Esophagus squamous epithelium (tissue), 5 donors: ENCODE data around the gene AQP6. TPM values are rescaled to one million over a fixed set of nuclear protein-coding genes. Genes with fewer than 3 reads are reported as not detected.

Experiments
- DNase-seq: peaks from one replicate; lab custom pipeline; 2025; lab: John Stamatoyannopoulos, UW
- H3K27ac ChIP-seq, 4 donors: fragments of 200-600 bp; sonication (generic); one replicate each; pipeline ENCODE4 v1.5.1; 2016 to 2019; ENCODE audit warnings: mild to moderate bottlenecking in 1 of 4
- H3K27me3 ChIP-seq, 4 donors: fragments of 200-600 bp; sonication (generic); 1 replicate in 3 of 4; 2 replicates in 1 of 4; pipeline versions ENCODE4 v1.5.1 to v1.6.0; 2017 to 2021; ENCODE audit warnings: antibody characterized with exemption in 1 of 4
- H3K36me3 ChIP-seq, 3 donors: fragments of 200-600 bp; sonication (generic); one replicate each; pipeline ENCODE4 v1.5.1; 2016 to 2019
- H3K4me1 ChIP-seq, 3 donors: fragments of 200-600 bp; sonication (generic); one replicate each; pipeline ENCODE4 v1.5.1; 2017 to 2019
- H3K4me3 ChIP-seq, 4 donors: fragments of 200-600 bp; sonication (generic); 1 replicate in 3 of 4; 2 replicates in 1 of 4; pipeline ENCODE4 v1.5.1; 2016 to 2019; ENCODE audit warnings: mild to moderate bottlenecking in 2 of 4, moderate library complexity in 1 of 4
- H3K9me3 ChIP-seq, 3 donors: fragments of 200-600 bp; sonication (generic); one replicate each; pipeline ENCODE4 v1.5.1; 2016 to 2019
- CTCF ChIP-seq, 6 experiments: fragments of 450-650 bp in 4 of 6; fragments of 200-600 bp in 2 of 6; sonication (generic) in 2 of 6; IDR thresholded peaks; one replicate each; pipeline ENCODE4 v1.5.1; 2016 to 2019; ENCODE audit warnings: antibody characterized with exemption in 6 of 6, mild to moderate bottlenecking in 4 of 6, moderate library complexity in 4 of 6
- POLR2A ChIP-seq, 4 donors: fragments of 450-650 bp; IDR thresholded peaks; one replicate each; pipeline ENCODE4 v1.6.1; 2017; ENCODE audit warnings: antibody characterized with exemption in 4 of 4, mild to moderate bottlenecking in 4 of 4, moderate library complexity in 3 of 4
- WGBS, 2 donors: methylation state at CpG; one replicate each; pipeline ENCODE4 v1.1.5; 2018; 5-methylcytosine and 5-hydroxymethylcytosine counted together
- intact Hi-C: fragments of 100-400 bp; cut with DNase I; formaldehyde crosslinking; loops from one replicate; pipeline ENCODE4 v1.15.0; 2022
- total RNA-seq, 4 donors: library from RNA; depleted of rRNA; stranded (reverse); fragments of >200 nt; gene quantifications; one replicate each; pipeline ENCODE4 v1.1.0, GENCODE V29; 2016
- donor health status: DM: yes; HTN: yes; CAD: no.

The AQP6 gene
- total RNA-seq, 4 donors from 2014 or later = not detected

DNA sequence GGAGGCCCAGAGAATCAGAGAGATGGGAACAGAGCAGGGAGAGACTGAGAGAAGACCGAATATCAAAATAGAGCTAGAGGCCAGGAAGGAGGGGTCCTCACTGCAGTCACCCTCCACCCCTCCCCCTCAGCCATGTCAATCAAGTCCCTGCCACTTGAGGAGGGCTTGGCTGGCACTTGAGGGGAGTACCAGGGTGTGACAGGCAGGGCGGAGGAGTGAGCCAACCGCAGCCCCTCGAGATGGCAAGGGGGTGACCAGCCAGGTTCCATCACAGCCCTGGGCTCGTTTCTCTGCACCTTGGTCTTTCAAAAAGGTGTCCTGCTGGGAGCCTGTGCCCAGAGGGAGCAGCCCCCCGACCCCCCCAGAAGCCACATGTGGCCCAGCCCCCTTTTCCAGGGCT is 6.9 kb upstream of the AQP6 start:
- Histone ChIP-seq H3K27ac (no peak overlapping the region), H3K27me3 (peaks cover 0 to 95% (median 3%) of the 10 kb centered on the region in 4 donors), H3K4me1 (peaks cover 28 to 49% (median 29%) of the 10 kb centered on the region in 3 donors), H3K36me3 (no peaks in the 10 kb centered on the region), H3K4me3 (no peak overlapping the region), H3K9me3 (no peaks in the 10 kb centered on the region)
- TF ChIP-seq CTCF (IDR thresholded peaks at IDR 0.05) = no peak
- no peak for TF ChIP-seq POLR2A (IDR thresholded peaks at IDR 0.05)
- no peak for DNase-seq
- intact Hi-C loops = loop anchor here (5.0 to 10.0 kb wide), 2 partner anchors 91 to 101 kb away; partner anchors contain the start of gene ASIC1
- 79% methylated on average over 2 of the region's 6 CpGs; no CpG with 5 or more reads in 1 of the 2 donors for WGBS, 2 donors

DNA sequence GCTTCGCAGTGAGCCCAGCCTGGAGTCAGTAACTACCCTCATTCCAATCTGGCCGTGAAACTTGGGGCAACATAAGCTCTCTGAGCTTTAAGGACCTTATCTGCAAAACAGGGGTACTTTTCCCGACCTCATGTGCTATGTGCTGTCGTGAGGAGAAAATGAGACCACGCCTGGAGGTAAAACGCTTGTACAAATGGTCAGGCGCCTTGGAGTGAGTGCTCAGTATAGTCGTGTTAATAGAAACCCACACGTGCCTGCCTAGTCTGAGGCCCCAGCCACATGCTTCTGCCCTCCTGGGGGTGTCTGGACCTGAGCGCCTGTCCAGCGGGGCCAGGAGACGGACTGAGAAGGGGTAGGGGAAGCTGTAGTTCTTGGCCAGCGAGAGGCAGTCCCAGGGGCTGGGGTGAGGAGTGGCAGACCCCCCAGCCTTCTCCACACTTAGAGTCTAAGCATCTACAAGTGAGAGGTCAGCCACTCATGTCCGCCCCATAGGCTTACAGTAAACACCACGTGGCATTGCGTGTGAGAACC is 6.2 kb upstream of the AQP6 start:
- DNase-seq = no peak
- TF ChIP-seq POLR2A (IDR thresholded peaks at IDR 0.05) = no peak
- no peak for TF ChIP-seq CTCF (IDR thresholded peaks at IDR 0.05)
- peaks cover 22 to 47% (median 26%) of the 10 kb centered on the region in 3 donors for H3K4me1 ChIP-seq
- intact Hi-C loops = loop anchor here (5.0 to 10.0 kb wide), 2 partner anchors 91 to 102 kb away; partner anchors contain the start of gene ASIC1
- no peak overlapping the region for H3K27ac ChIP-seq
- 28 to 34% methylated on average over 10 to 15 of the region's 16 CpGs for WGBS, 2 donors
- no peaks in the 10 kb centered on the region for H3K9me3 ChIP-seq
- no peak overlapping the region for H3K4me3 ChIP-seq
- H3K27me3 ChIP-seq = peaks cover 0 to 93% (median 0%) of the 10 kb centered on the region in 4 donors
- H3K36me3 ChIP-seq = no peaks in the 10 kb centered on the region

GRCh38 chr12:49967042-49967776 is 5.5 kb upstream of the AQP6 start:
- TF ChIP-seq POLR2A (IDR thresholded peaks at IDR 0.05) = no peak
- TF ChIP-seq CTCF (IDR thresholded peaks at IDR 0.05) = peak; percentile 78 to 97 (median 94)
- WGBS, 2 donors = 0% methylated on average over 10 to 12 of the region's 40 CpGs
- H3K9me3 ChIP-seq = no peaks in the 10 kb centered on the region
- intact Hi-C loops = loop anchor here (5.0 to 10.0 kb wide), 2 partner anchors 90 to 102 kb away; partner anchors contain the start of gene ASIC1
- H3K36me3 ChIP-seq = no peaks in the 10 kb centered on the region
- H3K4me3 ChIP-seq = peak overlapping the region; percentile 25 to 66 (median 42)
- DNase-seq = peak; percentile 18
- peaks cover 18 to 43% (median 25%) of the 10 kb centered on the region in 3 donors for H3K4me1 ChIP-seq
- H3K27me3 ChIP-seq = peaks cover 0 to 87% (median 0%) of the 10 kb centered on the region in 4 donors
- peak overlapping the region in 2 of 4 donors; percentile 16 to 37 for H3K27ac ChIP-seq

GRCh38 chr12:49967777-49968250 is 4.9 kb upstream of the AQP6 start:
- 41 to 52% methylated on average over 8 to 10 of the region's 15 CpGs for WGBS, 2 donors
- H3K4me1 ChIP-seq = peaks cover 13 to 36% (median 19%) of the 10 kb centered on the region in 3 donors
- TF ChIP-seq POLR2A (IDR thresholded peaks at IDR 0.05) = no peak
- TF ChIP-seq CTCF (IDR thresholded peaks at IDR 0.05) = no peak
- intact Hi-C loops = loop anchor here (5.0 to 10.0 kb wide), 2 partner anchors 89 to 103 kb away; partner anchors contain the start of gene ASIC1
- DNase-seq = no peak
- no peaks in the 10 kb centered on the region for H3K9me3 ChIP-seq
- peaks cover 0 to 81% (median 0%) of the 10 kb centered on the region in 4 donors for H3K27me3 ChIP-seq
- H3K27ac ChIP-seq = no peak overlapping the region
- H3K36me3 ChIP-seq = no peaks in the 10 kb centered on the region
- peak overlapping the region; percentile 25 to 66 (median 42) for H3K4me3 ChIP-seq
